Esophagus squamous epithelium (tissue), 5 donors: ENCODE data around the gene COL6A2. TPM values are rescaled to one million over a fixed set of nuclear protein-coding genes. Genes with fewer than 3 reads are reported as not detected.
"Not testable (repeated sequence)": the region's sequence is repeated elsewhere in the genome, so short reads cannot be mapped to it uniquely, and the experiment has no call there.

Source experiments
- DNase-seq: peaks from one replicate; lab custom pipeline; 2025; lab: John Stamatoyannopoulos, UW
- H3K27ac ChIP-seq, 4 donors: fragments of 200-600 bp; sonication (generic); one replicate each; pipeline ENCODE4 v1.5.1; 2016 to 2019; ENCODE audit warnings: mild to moderate bottlenecking in 1 of 4
- H3K27me3 ChIP-seq, 4 donors: fragments of 200-600 bp; sonication (generic); 1 replicate in 3 of 4; 2 replicates in 1 of 4; pipeline versions ENCODE4 v1.5.1 to v1.6.0; 2017 to 2021; ENCODE audit warnings: antibody characterized with exemption in 1 of 4
- H3K36me3 ChIP-seq, 3 donors: fragments of 200-600 bp; sonication (generic); one replicate each; pipeline ENCODE4 v1.5.1; 2016 to 2019
- H3K4me1 ChIP-seq, 3 donors: fragments of 200-600 bp; sonication (generic); one replicate each; pipeline ENCODE4 v1.5.1; 2017 to 2019
- H3K4me3 ChIP-seq, 4 donors: fragments of 200-600 bp; sonication (generic); 1 replicate in 3 of 4; 2 replicates in 1 of 4; pipeline ENCODE4 v1.5.1; 2016 to 2019; ENCODE audit warnings: mild to moderate bottlenecking in 2 of 4, moderate library complexity in 1 of 4
- H3K9me3 ChIP-seq, 3 donors: fragments of 200-600 bp; sonication (generic); one replicate each; pipeline ENCODE4 v1.5.1; 2016 to 2019
- POLR2A ChIP-seq, 4 donors: fragments of 450-650 bp; IDR thresholded peaks; one replicate each; pipeline ENCODE4 v1.6.1; 2017; ENCODE audit warnings: antibody characterized with exemption in 4 of 4, mild to moderate bottlenecking in 4 of 4, moderate library complexity in 3 of 4
- WGBS, 2 donors: methylation state at CpG; one replicate each; pipeline ENCODE4 v1.1.5; 2018; 5-methylcytosine and 5-hydroxymethylcytosine counted together
- intact Hi-C: fragments of 100-400 bp; cut with DNase I; formaldehyde crosslinking; loops from one replicate; pipeline ENCODE4 v1.15.0; 2022
- total RNA-seq, 4 donors: library from RNA; depleted of rRNA; stranded (reverse); fragments of >200 nt; gene quantifications; one replicate each; pipeline ENCODE4 v1.1.0, GENCODE V29; 2016
- TF ChIP-seq, protein P1 (sequence below), 6 experiments: fragments of 450-650 bp in 4 of 6; fragments of 200-600 bp in 2 of 6; sonication (generic) in 2 of 6; IDR thresholded peaks; one replicate each; pipeline ENCODE4 v1.5.1; 2016 to 2019; ENCODE audit warnings: antibody characterized with exemption in 6 of 6, mild to moderate bottlenecking in 4 of 6, moderate library complexity in 4 of 6
- donor health status: DM: yes; HTN: yes; CAD: no.

The COL6A2 gene
- total RNA-seq, 4 donors from 2014 or later, result 23.0 to 328 (median 62.0) TPM

- no peak for DNase-seq
- 68 to 89% methylated on average over 4 of the region's 4 CpGs for WGBS, 2 donors
- Histone ChIP-seq H3K4me3 (no peak overlapping the region), H3K27ac (no peak overlapping the region), H3K27me3 (peaks cover 0 to 45% (median 0%) of the 10 kb centered on the region in 4 donors), H3K36me3 (no peaks in the 10 kb centered on the region), H3K4me1 (peaks cover 0 to 14% (median 0%) of the 10 kb centered on the region in 3 donors), H3K9me3 (no peaks in the 10 kb centered on the region)
- intact Hi-C loops, result no loop called here
- no peak for TF ChIP-seq POLR2A (IDR thresholded peaks at IDR 0.05)
- TF ChIP-seq, protein P1, sequence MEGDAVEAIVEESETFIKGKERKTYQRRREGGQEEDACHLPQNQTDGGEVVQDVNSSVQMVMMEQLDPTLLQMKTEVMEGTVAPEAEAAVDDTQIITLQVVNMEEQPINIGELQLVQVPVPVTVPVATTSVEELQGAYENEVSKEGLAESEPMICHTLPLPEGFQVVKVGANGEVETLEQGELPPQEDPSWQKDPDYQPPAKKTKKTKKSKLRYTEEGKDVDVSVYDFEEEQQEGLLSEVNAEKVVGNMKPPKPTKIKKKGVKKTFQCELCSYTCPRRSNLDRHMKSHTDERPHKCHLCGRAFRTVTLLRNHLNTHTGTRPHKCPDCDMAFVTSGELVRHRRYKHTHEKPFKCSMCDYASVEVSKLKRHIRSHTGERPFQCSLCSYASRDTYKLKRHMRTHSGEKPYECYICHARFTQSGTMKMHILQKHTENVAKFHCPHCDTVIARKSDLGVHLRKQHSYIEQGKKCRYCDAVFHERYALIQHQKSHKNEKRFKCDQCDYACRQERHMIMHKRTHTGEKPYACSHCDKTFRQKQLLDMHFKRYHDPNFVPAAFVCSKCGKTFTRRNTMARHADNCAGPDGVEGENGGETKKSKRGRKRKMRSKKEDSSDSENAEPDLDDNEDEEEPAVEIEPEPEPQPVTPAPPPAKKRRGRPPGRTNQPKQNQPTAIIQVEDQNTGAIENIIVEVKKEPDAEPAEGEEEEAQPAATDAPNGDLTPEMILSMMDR (IDR thresholded peaks at IDR 0.05), result no peak
Observed at GRCh38 chr21:46163380-46163779, 65.5 kb downstream of the COL6A2 start.

DNA sequence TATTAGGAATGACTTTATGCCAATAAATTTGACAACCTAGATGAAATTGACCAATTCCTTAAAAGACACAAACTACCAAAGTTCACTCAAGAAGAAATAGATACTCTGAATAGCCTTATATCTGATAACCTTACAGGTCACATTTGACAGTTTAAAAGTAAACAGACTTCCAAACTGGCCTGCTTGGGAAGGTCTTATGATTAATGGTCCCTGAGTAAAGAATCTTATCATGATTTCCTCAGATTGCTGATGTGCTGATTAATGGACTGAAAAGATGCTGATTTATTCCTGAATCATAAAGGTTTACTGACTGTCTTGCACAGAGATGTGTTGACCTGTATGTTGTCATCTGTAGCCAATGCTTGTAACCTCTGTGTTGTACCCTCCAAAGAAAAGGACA lies 67.2 kb downstream of the COL6A2 start:
- peaks cover 0 to 45% (median 0%) of the 10 kb centered on the region in 4 donors for H3K27me3 ChIP-seq
- TF ChIP-seq, protein P1 (IDR thresholded peaks at IDR 0.05), result no peak
- no peak for TF ChIP-seq POLR2A (IDR thresholded peaks at IDR 0.05)

DNA sequence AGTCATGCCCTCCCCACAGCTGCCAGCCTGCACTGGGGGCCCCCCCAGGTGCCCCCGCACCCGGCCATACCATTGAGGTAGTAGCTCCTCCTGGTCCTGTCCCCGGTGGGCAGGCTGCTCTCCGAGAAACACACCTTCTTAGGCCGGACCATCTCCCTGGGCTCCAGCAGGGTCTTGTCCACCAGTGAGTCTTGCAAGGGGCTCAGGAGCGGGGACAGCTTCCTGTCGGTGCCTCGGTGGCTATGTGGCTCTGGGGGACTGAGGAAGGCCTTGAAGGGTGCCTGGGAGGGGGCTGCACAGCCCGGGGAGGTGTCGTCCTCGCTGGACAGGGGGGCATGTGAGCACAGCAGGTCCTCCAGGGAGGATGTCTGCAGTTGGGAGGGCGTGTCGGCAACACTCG lies 70.3 kb downstream of the COL6A2 start:
- Histone ChIP-seq H3K9me3 (no peaks in the 10 kb centered on the region), H3K27ac (no peak overlapping the region), H3K36me3 (no peaks in the 10 kb centered on the region), H3K27me3 (peaks cover 0 to 32% (median 0%) of the 10 kb centered on the region in 4 donors), H3K4me1 (no peaks in the 10 kb centered on the region), H3K4me3 (no peak overlapping the region)
- intact Hi-C loops, result no loop called here
- no peak for TF ChIP-seq POLR2A (IDR thresholded peaks at IDR 0.05)
- TF ChIP-seq, protein P1 (IDR thresholded peaks at IDR 0.05), result no peak
- WGBS, 2 donors, result 81 to 93% methylated on average over 6 to 7 of the region's 14 CpGs
- DNase-seq, result no peak

More for the DNA sequence above, 67.2 kb downstream of the COL6A2 start:
- Histone ChIP-seq H3K9me3 (no peaks in the 10 kb centered on the region), H3K27ac (no peak overlapping the region), H3K36me3 (no peaks in the 10 kb centered on the region), H3K4me3 (no peak overlapping the region), H3K4me1 (peaks cover 0 to 14% (median 0%) of the 10 kb centered on the region in 3 donors)
- intact Hi-C loops, result no loop called here
- no peak for DNase-seq

DNA sequence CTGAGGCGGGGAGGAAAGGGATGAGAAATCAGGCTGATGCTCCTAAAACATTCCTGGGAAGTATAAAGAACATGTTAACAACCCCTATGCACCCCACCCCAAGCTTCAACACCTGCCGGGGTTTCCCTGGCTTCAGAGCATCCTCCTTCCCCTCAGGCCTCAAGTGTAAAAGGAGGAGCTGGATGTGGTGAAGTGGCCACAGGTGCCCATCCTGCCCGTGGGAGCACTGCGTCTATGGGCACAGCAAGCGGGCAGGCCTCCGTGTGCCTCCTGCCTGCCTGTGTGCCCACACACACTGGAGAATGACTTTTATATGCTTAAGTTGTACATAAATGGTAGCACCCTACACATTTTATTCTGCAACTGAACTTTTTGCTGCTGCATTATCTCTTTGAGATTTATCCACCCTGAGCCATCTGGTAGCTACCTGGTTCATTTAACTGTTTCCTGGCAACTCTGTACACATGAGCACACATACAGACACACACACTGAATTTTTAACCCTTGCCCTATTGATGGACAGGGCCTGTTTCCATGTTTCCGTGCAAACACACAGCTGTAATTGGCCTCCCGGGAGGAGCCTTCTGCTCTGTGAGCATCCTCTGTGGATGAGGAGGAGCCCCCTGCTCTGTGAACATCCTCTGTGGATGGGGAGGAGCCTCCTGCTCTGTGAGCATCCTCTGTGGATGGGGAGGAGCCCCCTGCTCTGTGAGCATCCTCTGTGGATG lies 70.9 kb downstream of the COL6A2 start:
- Histone ChIP-seq H3K4me1 (no peaks in the 10 kb centered on the region), H3K9me3 (no peaks in the 10 kb centered on the region), H3K27ac (no peak overlapping the region), H3K36me3 (no peaks in the 10 kb centered on the region), H3K27me3 (peaks cover 0 to 29% (median 0%) of the 10 kb centered on the region in 4 donors), H3K4me3 (no peak overlapping the region)
- DNase-seq, result no peak
- TF ChIP-seq, protein P1 (IDR thresholded peaks at IDR 0.05), result no peak
- no peak for TF ChIP-seq POLR2A (IDR thresholded peaks at IDR 0.05)
- WGBS, 2 donors, result 51 to 61% methylated on average over 7 to 8 of the region's 8 CpGs
- intact Hi-C loops, result no loop called here

- H3K27ac ChIP-seq, H3K36me3 ChIP-seq, H3K9me3 ChIP-seq, DNase-seq, H3K4me3 ChIP-seq, intact Hi-C loops, H3K4me1 ChIP-seq: not testable (repeated sequence)
- peaks cover 0 to 18% (median 0%) of the 10 kb centered on the region in 4 donors for H3K27me3 ChIP-seq
- 83% methylated on average over 1 of the region's 1 CpG; no CpG with 5 or more reads in 1 of the 2 donors for WGBS, 2 donors
Observed at GRCh38 chr21:46170436-46171193, 72.7 kb downstream of the COL6A2 start.
